SK-N-SH (cell line): Measurements from ENCODE around the gene HBA2.

ENCODE experiments used
- CHD2 ChIP-seq: fragments of 150-350 bp; IDR thresholded peaks from 2 replicates; pipeline ENCODE4 v1.6.1; 2018; ENCODE audit warnings: low read length; ENCODE audit not compliant: partially characterized antibody
- CTCF ChIP-seq: fragments of 200-600 bp; sonication (generic); IDR thresholded peaks from 2 replicates; pipeline ENCODE4 v1.6.1; 2017; ENCODE audit warnings: antibody characterized with exemption, mild to moderate bottlenecking, moderate library complexity
- MAX ChIP-seq: IDR thresholded peaks from 2 replicates; pipeline ENCODE4 v1.4.0; 2012; ENCODE audit warnings: low read depth
- MEF2A ChIP-seq: IDR thresholded peaks from 2 replicates; pipeline ENCODE4 v1.4.0; 2012; ENCODE audit warnings: low read depth, borderline replicate concordance
- MXI1 ChIP-seq: IDR thresholded peaks from 2 replicates; pipeline ENCODE4 v1.6.1; 2012; ENCODE audit warnings: mild to moderate bottlenecking, low read depth, low read length, improper control_type of control experiment
- USF2 ChIP-seq: fragments of 150-350 bp; IDR thresholded peaks from 2 replicates; pipeline ENCODE4 v1.6.1; 2017; ENCODE audit warnings: antibody characterized with exemption, low read length, low read depth, borderline replicate concordance

- TF ChIP-seq CTCF (no peak), CHD2 (no peak), MXI1 (no peak), MAX (no peak), USF2 (no peak), MEF2A (no peak)
Observed at GRCh38 chr16:212999-213398, 40.3 kb downstream of the HBA2 start.
